Fibroblast of villous mesenchyme (primary cell): ENCODE results near the gene ADAMTSL1. TPM values are rescaled to one million over a fixed set of nuclear protein-coding genes. Genes with fewer than 3 reads are reported as not detected.

ENCODE experiments used
- DNase-seq: peaks from one replicate; pipeline ENCODE4 v3.0.0-alpha.2; 2010; ENCODE audit warnings: low read depth
- H3K4me3 ChIP-seq: 2 replicates; pipeline ENCODE4 v1.5.1; 2011; ENCODE audit warnings: low read depth, mild to moderate bottlenecking, low read length
- CTCF ChIP-seq: IDR thresholded peaks from 2 replicates; pipeline ENCODE4 v1.5.1; 2012; ENCODE audit warnings: low read depth, mild to moderate bottlenecking, low read length; ENCODE audit not compliant: insufficient read depth
- total RNA-seq: library from RNA; depleted of rRNA; stranded (reverse); fragments of >200 nt; gene quantifications from 2 replicates; pipeline ENCODE4 v1.2.3, GENCODE V29; 2012

Gene ADAMTSL1
- total RNA-seq, 1 donor, result 3.0 TPM

GRCh38 chr9:18611971-18612370 is 138.0 kb downstream of the ADAMTSL1 start:
- no peak for DNase-seq
- H3K4me3 ChIP-seq, result no peak overlapping the region
- TF ChIP-seq CTCF, result no peak

GRCh38 chr9:18614116-18614515 is 140.2 kb downstream of the ADAMTSL1 start:
- no peak for DNase-seq
- no peak for TF ChIP-seq CTCF

GRCh38 chr9:18614651-18615050 is 140.7 kb downstream of the ADAMTSL1 start:
- DNase-seq, result no peak
- no peak for TF ChIP-seq CTCF
- H3K4me3 ChIP-seq, result no peak overlapping the region

More at GRCh38 chr9:18614116-18614515, 140.2 kb downstream of the ADAMTSL1 start:
- H3K4me3 ChIP-seq, result no peak overlapping the region

GRCh38 chr9:18616976-18617375 is 143.0 kb downstream of the ADAMTSL1 start:
- TF ChIP-seq CTCF, result no peak
- H3K4me3 ChIP-seq, result no peak overlapping the region
- DNase-seq, result no peak

- TF ChIP-seq CTCF, result no peak
- no peak overlapping the region for H3K4me3 ChIP-seq
- no peak for DNase-seq
Measured at GRCh38 chr9:18617759-18618158, 143.8 kb downstream of the ADAMTSL1 start.

- H3K4me3 ChIP-seq, result no peak overlapping the region
- DNase-seq, result no peak
- no peak for TF ChIP-seq CTCF
Measured at GRCh38 chr9:18618862-18619261, 144.9 kb downstream of the ADAMTSL1 start.

- no peak for DNase-seq
- TF ChIP-seq CTCF, result no peak
- H3K4me3 ChIP-seq, result no peak overlapping the region
Measured at GRCh38 chr9:18622186-18622836, 148.4 kb downstream of the ADAMTSL1 start.
